Suprapubic skin (tissue), 3 donors: ENCODE results near the gene CDK15.

Source experiments
- POLR2A ChIP-seq, 2 donors: fragments of 450-650 bp; IDR thresholded peaks; one replicate each; pipeline ENCODE4 v1.6.1; 2017; ENCODE audit warnings: antibody characterized with exemption in 2 of 2, mild to moderate bottlenecking in 2 of 2, moderate library complexity in 2 of 2
- TF ChIP-seq, protein P1 (sequence below), 2 donors: fragments of 200-600 bp in 1 of 2; fragments of 450-650 bp in 1 of 2; sonication (generic) in 1 of 2; IDR thresholded peaks; one replicate each; pipeline ENCODE4 v1.5.1; 2016 to 2019; ENCODE audit warnings: antibody characterized with exemption in 2 of 2, mild to moderate bottlenecking in 1 of 2, moderate library complexity in 1 of 2

DNA sequence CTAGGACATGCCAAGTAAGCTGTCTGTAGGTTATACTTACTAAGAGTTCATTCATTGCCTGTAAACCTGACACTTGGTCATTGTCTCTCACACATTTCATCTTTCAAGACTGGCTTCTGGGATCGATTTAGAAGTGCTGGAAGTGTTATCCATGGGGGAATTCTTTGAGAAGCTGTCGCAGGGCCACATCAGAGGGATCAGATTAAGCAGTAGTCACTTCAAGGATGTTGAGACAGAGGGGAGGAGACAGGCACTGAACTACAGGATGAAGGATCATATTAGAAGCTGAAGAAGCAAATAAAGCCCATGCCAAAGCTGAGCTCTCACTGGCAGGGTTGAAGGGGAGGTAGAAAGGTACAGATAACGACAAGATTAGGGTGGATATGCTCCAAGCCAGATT, 49.0 kb downstream of the CDK15 start:
- TF ChIP-seq, protein P1, sequence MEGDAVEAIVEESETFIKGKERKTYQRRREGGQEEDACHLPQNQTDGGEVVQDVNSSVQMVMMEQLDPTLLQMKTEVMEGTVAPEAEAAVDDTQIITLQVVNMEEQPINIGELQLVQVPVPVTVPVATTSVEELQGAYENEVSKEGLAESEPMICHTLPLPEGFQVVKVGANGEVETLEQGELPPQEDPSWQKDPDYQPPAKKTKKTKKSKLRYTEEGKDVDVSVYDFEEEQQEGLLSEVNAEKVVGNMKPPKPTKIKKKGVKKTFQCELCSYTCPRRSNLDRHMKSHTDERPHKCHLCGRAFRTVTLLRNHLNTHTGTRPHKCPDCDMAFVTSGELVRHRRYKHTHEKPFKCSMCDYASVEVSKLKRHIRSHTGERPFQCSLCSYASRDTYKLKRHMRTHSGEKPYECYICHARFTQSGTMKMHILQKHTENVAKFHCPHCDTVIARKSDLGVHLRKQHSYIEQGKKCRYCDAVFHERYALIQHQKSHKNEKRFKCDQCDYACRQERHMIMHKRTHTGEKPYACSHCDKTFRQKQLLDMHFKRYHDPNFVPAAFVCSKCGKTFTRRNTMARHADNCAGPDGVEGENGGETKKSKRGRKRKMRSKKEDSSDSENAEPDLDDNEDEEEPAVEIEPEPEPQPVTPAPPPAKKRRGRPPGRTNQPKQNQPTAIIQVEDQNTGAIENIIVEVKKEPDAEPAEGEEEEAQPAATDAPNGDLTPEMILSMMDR (IDR thresholded peaks at IDR 0.05) = no peak
- TF ChIP-seq POLR2A (IDR thresholded peaks at IDR 0.05) = no peak
